NT2/D1 (cell line): ENCODE results near the gene SLC13A3.

Source experiments
- YY1 ChIP-seq: IDR thresholded peaks from 2 replicates; pipeline ENCODE4 v1.6.1; 2011; ENCODE audit not compliant: insufficient read length, insufficient read depth
- ZNF274 ChIP-seq: IDR thresholded peaks from 2 replicates; pipeline ENCODE4 v1.6.1; 2011; ENCODE audit warnings: mild to moderate bottlenecking, low read depth, low read length

DNA sequence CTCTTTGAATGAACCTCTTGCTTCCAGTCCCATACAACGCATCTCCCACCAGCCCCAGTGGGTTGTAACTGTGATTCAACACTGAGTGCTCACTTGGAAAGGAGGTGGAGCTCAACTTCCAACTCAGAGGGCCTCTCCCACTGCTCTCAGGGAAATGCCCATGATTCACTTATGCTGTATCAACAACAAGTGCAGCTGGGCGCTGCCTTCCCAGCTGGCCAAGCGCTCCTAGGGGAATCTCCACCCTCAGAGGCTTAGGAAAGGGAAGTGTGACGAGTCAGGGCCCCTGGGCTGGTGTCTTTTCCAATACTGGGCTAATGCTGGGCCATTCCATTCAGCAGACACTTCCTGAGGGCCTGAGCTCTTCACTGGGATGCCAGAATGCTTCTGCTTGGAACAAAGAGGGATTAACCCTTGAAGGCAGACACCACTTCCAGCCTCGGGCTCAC lies 92.7 kb downstream of the SLC13A3 start:
- TF ChIP-seq YY1 (no peak), ZNF274 (no peak)
